Measurements from ENCODE around the gene RPS6KA1. TPM values are rescaled to one million over a fixed set of nuclear protein-coding genes. Genes with fewer than 3 reads are reported as not detected.
"Not testable (repeated sequence)": the region's sequence is repeated elsewhere in the genome, so short reads cannot be mapped to it uniquely, and the experiment has no call there.

RPS6KA1 gene
- total RNA-seq, 4 donors from 2014 or later: 153 to 202 (median 174) TPM

GRCh38 chr1:26603856-26604255 lies 74.3 kb downstream of the RPS6KA1 start:
- DNase-seq: no peak
- no peak overlapping the region for H3K4me3 ChIP-seq
- in situ Hi-C loops (cut with MboI; ENCODE audit: low pct_ligation_motif_present in 1 of 4, low pct_unique_long_range_greater_than_20kb in 1 of 4, low sequenced_read_pairs in 3 of 4) (loop anchor here in 1 of 4 donors (10.0 kb wide), 1 partner anchor 191 kb away; no protein-coding TSS in a partner anchor), intact Hi-C loops (cut with DNase I; ENCODE audit: low total_unique reads) (loop anchor here (5.0 to 10.0 kb wide), 2 partner anchors 73 to 271 kb away; no protein-coding TSS in a partner anchor)
- H3K4me1 ChIP-seq: peaks cover 0 to 8% (median 2%) of the 10 kb centered on the region in 4 donors
- no peak for TF ChIP-seq POLR2A (IDR thresholded peaks at IDR 0.05)
- no peak for TF ChIP-seq EP300 (IDR thresholded peaks at IDR 0.05; ENCODE audit: low read depth)
- no peak overlapping the region for H3K27ac ChIP-seq
- no peaks in the 10 kb centered on the region for H3K36me3 ChIP-seq
- no peaks in the 10 kb centered on the region for H3K9me3 ChIP-seq
- no peaks in the 10 kb centered on the region for H3K27me3 ChIP-seq
- 56 to 58% methylated on average over 4 of the region's 4 CpGs for WGBS, 2 donors (ENCODE audit: low coverage in 1 of 2)

- intact Hi-C loops (cut with DNase I; ENCODE audit: low total_unique reads): loop anchor here (10.0 kb wide), 1 partner anchor 268 kb away; no protein-coding TSS in a partner anchor
- H3K9me3 ChIP-seq: no peaks in the 10 kb centered on the region
- TF ChIP-seq EP300 (IDR thresholded peaks at IDR 0.05; ENCODE audit: low read depth) (no peak), POLR2AphosphoS5 (IDR thresholded peaks at IDR 0.05) (no peak), POLR2A (IDR thresholded peaks at IDR 0.05) (no peak), CTCF (IDR thresholded peaks at IDR 0.05) (no peak)
- in situ Hi-C loops (cut with MboI; ENCODE audit: low pct_ligation_motif_present in 1 of 4, low pct_unique_long_range_greater_than_20kb in 1 of 4, low sequenced_read_pairs in 3 of 4): loop anchor here in 2 of 4 donors (5.0 to 10.0 kb wide), 2 partner anchors 65 to 188 kb away; no protein-coding TSS in a partner anchor
- H3K4me3 ChIP-seq: no peak overlapping the region
- H3K27ac ChIP-seq: no peak overlapping the region
- H3K36me3 ChIP-seq: no peaks in the 10 kb centered on the region
- H3K27me3 ChIP-seq: no peaks in the 10 kb centered on the region
- WGBS, 2 donors (ENCODE audit: low coverage in 1 of 2): 73 to 77% methylated on average over 3 of the region's 3 CpGs
- H3K4me1 ChIP-seq: peaks cover 0 to 8% (median 2%) of the 10 kb centered on the region in 4 donors
- no peak for DNase-seq
These were observed 77.6 kb downstream of the RPS6KA1 start for GRCh38 chr1:26607186-26607585.

- 65 to 67% methylated on average over 1 to 4 of the region's 4 CpGs for WGBS, 2 donors (ENCODE audit: low coverage in 1 of 2)
- DNase-seq: no peak
- H3K4me3 ChIP-seq: no peak overlapping the region
- no peak overlapping the region for H3K27ac ChIP-seq
- H3K36me3 ChIP-seq: no peaks in the 10 kb centered on the region
- intact Hi-C loops (cut with DNase I; ENCODE audit: low total_unique reads): loop anchor here (10.0 kb wide), 1 partner anchor 266 kb away; no protein-coding TSS in a partner anchor
- TF ChIP-seq EP300 (IDR thresholded peaks at IDR 0.05; ENCODE audit: low read depth) (no peak), POLR2A (IDR thresholded peaks at IDR 0.05) (no peak), CTCF (IDR thresholded peaks at IDR 0.05) (no peak), POLR2AphosphoS5 (IDR thresholded peaks at IDR 0.05) (no peak)
- no peaks in the 10 kb centered on the region for H3K27me3 ChIP-seq
- in situ Hi-C loops (cut with MboI; ENCODE audit: low pct_ligation_motif_present in 1 of 4, low pct_unique_long_range_greater_than_20kb in 1 of 4, low sequenced_read_pairs in 3 of 4): loop anchor here in 2 of 4 donors (5.0 to 10.0 kb wide), 2 partner anchors 63 to 186 kb away; no protein-coding TSS in a partner anchor
- no peaks in the 10 kb centered on the region for H3K9me3 ChIP-seq
- H3K4me1 ChIP-seq: no peaks in the 10 kb centered on the region
These were observed 79.3 kb downstream of the RPS6KA1 start for GRCh38 chr1:26608895-26609294.

- intact Hi-C loops (cut with DNase I; ENCODE audit: low total_unique reads): no loop called here
- no peaks in the 10 kb centered on the region for H3K9me3 ChIP-seq
- in situ Hi-C loops (cut with MboI; ENCODE audit: low pct_ligation_motif_present in 1 of 4, low pct_unique_long_range_greater_than_20kb in 1 of 4, low sequenced_read_pairs in 3 of 4): no loop called here
- DNase-seq: no peak
- WGBS, 2 donors (ENCODE audit: low coverage in 1 of 2): 59% methylated on average over 2 of the region's 2 CpGs; no CpG with 5 or more reads in 1 of the 2 donors
- no peak for TF ChIP-seq POLR2A (IDR thresholded peaks at IDR 0.05)
- no peak overlapping the region for H3K4me3 ChIP-seq
- H3K36me3 ChIP-seq: no peaks in the 10 kb centered on the region
- H3K27ac ChIP-seq: no peak overlapping the region
- H3K4me1 ChIP-seq: no peaks in the 10 kb centered on the region
- no peaks in the 10 kb centered on the region for H3K27me3 ChIP-seq
These were observed 81.2 kb downstream of the RPS6KA1 start for GRCh38 chr1:26610781-26611180.

GRCh38 chr1:26612627-26613026 lies 83.1 kb downstream of the RPS6KA1 start:
- H3K27ac ChIP-seq; DNase-seq; H3K9me3 ChIP-seq; H3K27me3 ChIP-seq; H3K4me3 ChIP-seq; H3K36me3 ChIP-seq; intact Hi-C loops (cut with DNase I; ENCODE audit: low total_unique reads); in situ Hi-C loops (cut with MboI; ENCODE audit: low pct_ligation_motif_present in 1 of 4, low pct_unique_long_range_greater_than_20kb in 1 of 4, low sequenced_read_pairs in 3 of 4); H3K4me1 ChIP-seq: not testable (repeated sequence)
- 86 to 90% methylated on average over 1 to 4 of the region's 4 CpGs for WGBS, 2 donors (ENCODE audit: low coverage in 1 of 2)
